ENCODE measurements around the gene ABCC12. TPM values are rescaled to one million over a fixed set of nuclear protein-coding genes. Genes with fewer than 3 reads are reported as not detected.

ABCC12 gene
- total RNA-seq, 1 donor: not detected

DNA sequence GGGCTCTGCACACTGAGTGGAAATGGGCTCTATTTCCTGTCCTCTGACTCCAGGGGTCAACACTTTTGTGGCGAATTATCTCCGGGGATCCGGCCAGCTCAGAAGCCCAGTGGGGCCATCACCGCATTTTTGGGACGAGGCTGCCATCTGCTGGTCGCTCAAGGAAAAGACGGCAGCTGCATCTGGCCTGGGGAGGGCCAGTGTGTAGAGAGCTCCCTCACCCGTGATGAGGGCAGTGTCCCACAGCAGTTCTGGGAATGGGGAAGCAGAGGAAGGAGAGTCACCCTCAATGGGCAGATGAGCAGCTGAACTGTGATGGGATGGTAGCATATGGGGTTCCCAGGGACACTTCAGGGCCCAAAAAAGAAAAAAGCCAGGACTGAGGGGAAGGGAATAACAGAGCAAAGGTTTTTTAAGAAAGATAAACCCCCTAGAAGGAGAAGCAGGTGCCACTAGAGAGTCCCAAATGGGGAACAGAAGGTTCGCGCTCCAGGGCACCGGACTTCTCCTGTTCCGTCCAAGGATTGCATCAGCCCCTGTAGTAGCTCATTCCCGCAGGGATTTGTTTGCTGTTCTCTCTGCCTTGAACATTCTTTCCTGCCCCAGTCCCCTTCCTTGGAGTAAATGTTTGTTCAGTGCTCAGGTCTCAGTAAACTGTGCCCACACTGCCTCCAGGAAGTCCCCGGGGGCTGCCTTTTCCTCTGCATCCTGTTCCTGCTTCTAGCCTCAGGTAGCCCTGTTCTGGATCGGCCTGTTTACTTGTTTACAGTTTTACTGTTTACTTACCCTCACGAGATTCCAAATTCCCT, 9.3 kb upstream of the ABCC12 start:
- peak; percentile 90 for DNase-seq (ENCODE audit: insufficient read length, low spot score, missing footprints)
- no peaks in the 10 kb centered on the region for H3K79me2 ChIP-seq (ENCODE audit: insufficient read depth, low read length)
- H3K27me3 ChIP-seq (ENCODE audit: insufficient read depth, low read length): no peaks in the 10 kb centered on the region
- peak overlapping the region; percentile 63 for H2AFZ ChIP-seq (ENCODE audit: low read length)
- no peaks in the 10 kb centered on the region for H3K9me3 ChIP-seq (ENCODE audit: low read depth, low read length)
- TF ChIP-seq, protein P1, sequence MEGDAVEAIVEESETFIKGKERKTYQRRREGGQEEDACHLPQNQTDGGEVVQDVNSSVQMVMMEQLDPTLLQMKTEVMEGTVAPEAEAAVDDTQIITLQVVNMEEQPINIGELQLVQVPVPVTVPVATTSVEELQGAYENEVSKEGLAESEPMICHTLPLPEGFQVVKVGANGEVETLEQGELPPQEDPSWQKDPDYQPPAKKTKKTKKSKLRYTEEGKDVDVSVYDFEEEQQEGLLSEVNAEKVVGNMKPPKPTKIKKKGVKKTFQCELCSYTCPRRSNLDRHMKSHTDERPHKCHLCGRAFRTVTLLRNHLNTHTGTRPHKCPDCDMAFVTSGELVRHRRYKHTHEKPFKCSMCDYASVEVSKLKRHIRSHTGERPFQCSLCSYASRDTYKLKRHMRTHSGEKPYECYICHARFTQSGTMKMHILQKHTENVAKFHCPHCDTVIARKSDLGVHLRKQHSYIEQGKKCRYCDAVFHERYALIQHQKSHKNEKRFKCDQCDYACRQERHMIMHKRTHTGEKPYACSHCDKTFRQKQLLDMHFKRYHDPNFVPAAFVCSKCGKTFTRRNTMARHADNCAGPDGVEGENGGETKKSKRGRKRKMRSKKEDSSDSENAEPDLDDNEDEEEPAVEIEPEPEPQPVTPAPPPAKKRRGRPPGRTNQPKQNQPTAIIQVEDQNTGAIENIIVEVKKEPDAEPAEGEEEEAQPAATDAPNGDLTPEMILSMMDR (IDR thresholded peaks at IDR 0.05; ENCODE audit: extremely low read depth, low read depth, low read length): peak; percentile 84
- H3K4me2 ChIP-seq (ENCODE audit: insufficient read depth, low read length): peak overlapping the region; percentile 78
- no peak overlapping the region for H3K27ac ChIP-seq (ENCODE audit: low read depth, low read length)
- H4K20me1 ChIP-seq (ENCODE audit: insufficient read depth, low read length): no peaks in the 10 kb centered on the region
- no peaks in the 10 kb centered on the region for H3K36me3 ChIP-seq (ENCODE audit: insufficient read depth, low read length)
- H3K4me1 ChIP-seq (ENCODE audit: insufficient read depth, low read length): peaks cover 7% of the 10 kb centered on the region
- H3K4me3 ChIP-seq (ENCODE audit: insufficient read depth, low read length): peak overlapping the region; percentile 50

DNA sequence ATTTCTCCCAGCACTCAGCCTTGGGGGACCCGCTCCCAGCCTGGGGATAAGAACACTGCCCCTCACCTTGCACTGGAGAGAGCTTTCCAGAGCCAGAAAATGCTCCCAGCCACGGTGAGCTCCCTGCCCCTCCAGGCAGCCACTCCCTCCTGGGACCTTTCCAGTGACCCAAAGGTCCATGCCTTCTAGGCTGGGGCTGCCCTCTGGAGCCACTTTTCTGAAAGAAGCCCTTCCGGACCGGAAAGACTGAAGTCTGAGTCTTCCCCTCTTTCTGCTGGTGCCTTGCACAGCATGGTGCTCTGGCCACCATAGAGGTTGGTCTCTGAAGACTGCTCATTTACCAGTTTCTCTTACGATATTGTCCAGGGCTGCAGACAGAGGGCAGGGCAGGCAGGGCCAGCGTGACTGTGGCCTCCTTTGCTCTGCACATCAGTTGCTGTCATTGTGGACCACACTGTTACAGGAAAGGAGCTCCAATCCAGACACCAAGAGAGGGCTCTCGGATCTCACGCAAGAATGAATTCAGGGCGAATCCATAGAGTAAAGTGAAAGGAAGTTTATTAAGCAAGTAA, 7.1 kb upstream of the ABCC12 start:
- DNase-seq (ENCODE audit: insufficient read length, low spot score, missing footprints): no peak
- Histone ChIP-seq H3K9me3 (ENCODE audit: low read depth, low read length) (no peaks in the 10 kb centered on the region), H3K4me2 (ENCODE audit: insufficient read depth, low read length) (no peak overlapping the region), H3K27me3 (ENCODE audit: insufficient read depth, low read length) (no peaks in the 10 kb centered on the region), H4K20me1 (ENCODE audit: insufficient read depth, low read length) (no peaks in the 10 kb centered on the region), H3K79me2 (ENCODE audit: insufficient read depth, low read length) (no peaks in the 10 kb centered on the region), H3K4me3 (ENCODE audit: insufficient read depth, low read length) (no peak overlapping the region), H3K4me1 (ENCODE audit: insufficient read depth, low read length) (peaks cover 14% of the 10 kb centered on the region), H3K36me3 (ENCODE audit: insufficient read depth, low read length) (no peaks in the 10 kb centered on the region), H2AFZ (ENCODE audit: low read length) (no peak overlapping the region), H3K27ac (ENCODE audit: low read depth, low read length) (no peak overlapping the region)
- TF ChIP-seq, protein P1 (IDR thresholded peaks at IDR 0.05; ENCODE audit: extremely low read depth, low read depth, low read length): no peak

DNA sequence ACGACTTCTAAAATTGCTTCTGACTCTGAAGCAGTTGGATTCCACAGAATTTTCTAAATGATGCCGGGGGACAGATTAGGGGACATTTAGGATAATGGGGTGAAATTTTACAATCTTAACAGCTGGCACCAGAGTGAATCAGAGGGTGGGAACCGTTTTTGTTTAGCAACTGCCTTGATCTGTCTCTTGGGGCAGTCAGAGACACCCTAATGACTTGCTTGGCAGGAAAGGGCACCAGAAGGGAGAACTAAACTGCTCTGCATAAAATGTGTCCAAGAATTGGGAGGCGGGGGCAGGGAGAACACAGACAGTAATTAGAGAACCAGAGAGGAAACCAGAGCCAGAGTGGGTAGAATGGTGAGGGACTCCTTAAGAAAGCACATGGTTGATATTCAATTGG, 6.1 kb upstream of the ABCC12 start:
- H3K27me3 ChIP-seq (ENCODE audit: insufficient read depth, low read length): no peaks in the 10 kb centered on the region
- H4K20me1 ChIP-seq (ENCODE audit: insufficient read depth, low read length): no peaks in the 10 kb centered on the region
- no peak for DNase-seq (ENCODE audit: insufficient read length, low spot score, missing footprints)
- H2AFZ ChIP-seq (ENCODE audit: low read length): no peak overlapping the region
- H3K79me2 ChIP-seq (ENCODE audit: insufficient read depth, low read length): no peaks in the 10 kb centered on the region
- H3K4me3 ChIP-seq (ENCODE audit: insufficient read depth, low read length): no peak overlapping the region
- H3K9me3 ChIP-seq (ENCODE audit: low read depth, low read length): no peaks in the 10 kb centered on the region
- TF ChIP-seq, protein P1 (IDR thresholded peaks at IDR 0.05; ENCODE audit: extremely low read depth, low read depth, low read length): no peak
- H3K27ac ChIP-seq (ENCODE audit: low read depth, low read length): no peak overlapping the region
- no peaks in the 10 kb centered on the region for H3K36me3 ChIP-seq (ENCODE audit: insufficient read depth, low read length)
- H3K4me1 ChIP-seq (ENCODE audit: insufficient read depth, low read length): peaks cover 14% of the 10 kb centered on the region
- H3K4me2 ChIP-seq (ENCODE audit: insufficient read depth, low read length): no peak overlapping the region

DNA sequence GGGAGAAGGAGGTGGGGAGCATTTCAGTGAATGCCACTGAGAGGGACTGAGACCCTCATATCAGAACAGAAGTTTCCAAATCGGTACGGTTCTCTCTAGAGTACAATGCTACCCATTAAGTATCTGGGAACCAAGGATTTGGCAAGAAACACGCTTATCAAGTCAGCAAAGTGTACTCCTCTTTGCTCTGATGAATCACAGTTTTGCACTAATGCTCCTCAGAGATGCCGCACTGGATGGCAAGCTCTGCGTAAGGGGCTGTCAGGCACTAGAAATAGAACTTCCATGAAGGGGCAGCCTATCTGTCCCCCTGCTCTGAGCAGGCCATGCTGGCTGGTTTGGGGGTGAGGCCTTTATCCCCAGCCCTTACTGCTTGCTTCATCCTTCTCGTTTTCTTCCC, 4.8 kb upstream of the ABCC12 start:
- Histone ChIP-seq H3K27me3 (ENCODE audit: insufficient read depth, low read length) (no peaks in the 10 kb centered on the region), H4K20me1 (ENCODE audit: insufficient read depth, low read length) (no peaks in the 10 kb centered on the region), H3K79me2 (ENCODE audit: insufficient read depth, low read length) (no peaks in the 10 kb centered on the region), H3K27ac (ENCODE audit: low read depth, low read length) (no peak overlapping the region), H3K36me3 (ENCODE audit: insufficient read depth, low read length) (no peaks in the 10 kb centered on the region), H3K4me2 (ENCODE audit: insufficient read depth, low read length) (no peak overlapping the region), H3K4me3 (ENCODE audit: insufficient read depth, low read length) (no peak overlapping the region), H3K9me3 (ENCODE audit: low read depth, low read length) (no peaks in the 10 kb centered on the region), H2AFZ (ENCODE audit: low read length) (no peak overlapping the region), H3K4me1 (ENCODE audit: insufficient read depth, low read length) (peaks cover 13% of the 10 kb centered on the region)
- DNase-seq (ENCODE audit: insufficient read length, low spot score, missing footprints): no peak
- TF ChIP-seq, protein P1 (IDR thresholded peaks at IDR 0.05; ENCODE audit: extremely low read depth, low read depth, low read length): no peak
